ENCODE data around the gene PAFAH2. TPM values are rescaled to one million over a fixed set of nuclear protein-coding genes. Genes with fewer than 3 reads are reported as not detected.

Gene PAFAH2
- total RNA-seq, 1 donor from 2014 or later: 7.1 TPM

DNA sequence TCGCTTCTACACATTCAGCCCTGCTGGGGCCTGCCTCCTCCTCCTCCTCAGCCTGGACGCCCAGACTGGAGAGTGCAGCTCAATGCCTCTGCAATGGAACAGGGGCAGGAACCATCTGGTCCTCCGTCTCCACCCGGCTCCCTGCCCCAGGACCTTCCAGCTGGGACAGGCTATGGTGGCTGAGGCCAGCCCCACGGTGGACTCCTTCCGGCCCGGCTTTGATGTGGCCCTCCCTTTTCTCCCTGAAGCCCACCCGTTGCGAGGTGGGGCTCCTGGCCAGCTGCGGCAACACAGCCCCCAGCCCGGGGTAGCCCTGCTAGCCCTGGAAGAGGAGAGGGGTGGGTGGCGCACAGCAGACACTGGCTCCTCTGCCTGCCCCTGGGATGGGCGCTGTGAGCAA, 25.1 kb upstream of the PAFAH2 start:
- Histone ChIP-seq H3K36me3 (no peaks in the 10 kb centered on the region), H3K4me3 (no peak overlapping the region), H3K27ac (no peak overlapping the region), H3K9me3 (no peaks in the 10 kb centered on the region), H3K27me3 (no peaks in the 10 kb centered on the region), H3K4me1 (peaks cover 9% of the 10 kb centered on the region)
- intact Hi-C loops (cut with DNase I): no loop called here
- DNase-seq (ENCODE audit: extremely low spot score in 2 of 2): no peak
- TF ChIP-seq, protein P1, sequence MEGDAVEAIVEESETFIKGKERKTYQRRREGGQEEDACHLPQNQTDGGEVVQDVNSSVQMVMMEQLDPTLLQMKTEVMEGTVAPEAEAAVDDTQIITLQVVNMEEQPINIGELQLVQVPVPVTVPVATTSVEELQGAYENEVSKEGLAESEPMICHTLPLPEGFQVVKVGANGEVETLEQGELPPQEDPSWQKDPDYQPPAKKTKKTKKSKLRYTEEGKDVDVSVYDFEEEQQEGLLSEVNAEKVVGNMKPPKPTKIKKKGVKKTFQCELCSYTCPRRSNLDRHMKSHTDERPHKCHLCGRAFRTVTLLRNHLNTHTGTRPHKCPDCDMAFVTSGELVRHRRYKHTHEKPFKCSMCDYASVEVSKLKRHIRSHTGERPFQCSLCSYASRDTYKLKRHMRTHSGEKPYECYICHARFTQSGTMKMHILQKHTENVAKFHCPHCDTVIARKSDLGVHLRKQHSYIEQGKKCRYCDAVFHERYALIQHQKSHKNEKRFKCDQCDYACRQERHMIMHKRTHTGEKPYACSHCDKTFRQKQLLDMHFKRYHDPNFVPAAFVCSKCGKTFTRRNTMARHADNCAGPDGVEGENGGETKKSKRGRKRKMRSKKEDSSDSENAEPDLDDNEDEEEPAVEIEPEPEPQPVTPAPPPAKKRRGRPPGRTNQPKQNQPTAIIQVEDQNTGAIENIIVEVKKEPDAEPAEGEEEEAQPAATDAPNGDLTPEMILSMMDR (IDR thresholded peaks at IDR 0.05): no peak
- no peak for TF ChIP-seq POLR2A (IDR thresholded peaks at IDR 0.05)
- TF ChIP-seq POLR2AphosphoS5 (IDR thresholded peaks at IDR 0.05; ENCODE audit: insufficient read depth in 1 of 2, low read depth in 1 of 2): no peak

DNA sequence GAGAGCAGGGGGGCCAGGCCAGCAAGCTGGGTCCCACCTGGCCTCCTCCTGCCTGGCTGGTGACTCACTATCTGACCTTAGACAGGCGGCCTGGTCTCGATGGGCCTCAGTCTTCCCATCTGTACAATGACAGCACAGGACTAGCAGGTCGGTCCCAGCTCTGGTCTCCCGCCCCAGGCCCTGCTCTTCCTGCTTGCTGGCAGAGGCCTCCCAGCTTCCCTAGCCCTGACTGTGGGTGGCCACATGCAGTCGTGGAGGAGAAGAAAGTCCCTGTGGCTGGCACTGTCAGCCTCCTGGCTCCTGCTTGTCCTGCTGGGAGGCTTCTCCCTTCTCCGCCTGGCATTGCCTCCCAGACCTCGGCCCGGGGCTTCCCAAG, 24.5 kb upstream of the PAFAH2 start:
- no peak for DNase-seq (ENCODE audit: extremely low spot score in 2 of 2)
- H3K4me3 ChIP-seq: no peak overlapping the region
- H3K27ac ChIP-seq: peak overlapping the region; percentile 7
- no peaks in the 10 kb centered on the region for H3K9me3 ChIP-seq
- H3K4me1 ChIP-seq: peaks cover 9% of the 10 kb centered on the region
- TF ChIP-seq POLR2AphosphoS5 (IDR thresholded peaks at IDR 0.05; ENCODE audit: insufficient read depth in 1 of 2, low read depth in 1 of 2) (no peak), POLR2A (IDR thresholded peaks at IDR 0.05) (no peak)
- TF ChIP-seq, protein P1 (IDR thresholded peaks at IDR 0.05): no peak
- H3K27me3 ChIP-seq: no peaks in the 10 kb centered on the region
- intact Hi-C loops (cut with DNase I): no loop called here
- H3K36me3 ChIP-seq: no peaks in the 10 kb centered on the region

DNA sequence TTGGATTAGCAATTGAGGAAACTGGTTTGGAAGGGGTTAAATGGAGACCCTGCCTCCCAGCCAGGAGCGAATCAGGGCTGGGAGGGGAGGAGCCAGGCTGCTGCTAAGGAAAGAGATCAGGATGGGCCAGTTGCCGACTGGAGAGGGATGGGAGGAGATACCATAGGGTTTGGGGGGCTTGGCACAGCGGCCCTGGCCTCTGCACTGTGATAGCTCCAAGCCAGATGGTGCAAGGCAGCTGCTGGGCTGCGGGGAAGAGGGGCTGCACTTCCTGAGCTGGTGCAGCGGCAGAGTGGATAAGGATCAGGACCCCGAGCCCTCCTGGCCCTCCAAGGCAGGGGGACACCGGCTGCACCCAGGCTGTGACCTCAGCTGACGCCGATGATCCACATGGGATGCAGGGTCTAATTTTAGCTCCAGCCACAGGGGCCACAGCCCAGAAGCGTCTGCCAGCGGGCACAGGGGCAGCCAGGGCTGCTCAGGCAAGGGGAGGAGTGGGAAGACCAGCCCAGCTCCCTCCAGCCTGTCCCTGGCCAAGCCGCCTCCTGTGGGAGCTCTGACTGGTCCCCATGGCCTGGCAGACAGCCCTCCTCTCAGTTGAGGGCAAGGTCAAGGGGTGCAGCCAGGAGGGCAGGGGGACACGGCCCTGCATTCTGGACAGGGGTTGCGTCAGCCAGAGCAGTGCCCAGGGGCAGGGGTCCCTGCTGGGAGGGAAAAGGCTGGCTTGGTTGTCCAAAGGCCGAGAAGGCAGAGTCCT, 24.0 kb upstream of the PAFAH2 start, which contains the start of gene EXTL1:
EXTL1 (plus strand) TSS at position 129 of the 757 bp plus-strand sequence. CDS start 872 bp downstream, outside the sequence.
- Histone ChIP-seq H3K36me3 (no peaks in the 10 kb centered on the region), H3K27ac (peak within 1 kb of the TSS; percentile 7)

DNA sequence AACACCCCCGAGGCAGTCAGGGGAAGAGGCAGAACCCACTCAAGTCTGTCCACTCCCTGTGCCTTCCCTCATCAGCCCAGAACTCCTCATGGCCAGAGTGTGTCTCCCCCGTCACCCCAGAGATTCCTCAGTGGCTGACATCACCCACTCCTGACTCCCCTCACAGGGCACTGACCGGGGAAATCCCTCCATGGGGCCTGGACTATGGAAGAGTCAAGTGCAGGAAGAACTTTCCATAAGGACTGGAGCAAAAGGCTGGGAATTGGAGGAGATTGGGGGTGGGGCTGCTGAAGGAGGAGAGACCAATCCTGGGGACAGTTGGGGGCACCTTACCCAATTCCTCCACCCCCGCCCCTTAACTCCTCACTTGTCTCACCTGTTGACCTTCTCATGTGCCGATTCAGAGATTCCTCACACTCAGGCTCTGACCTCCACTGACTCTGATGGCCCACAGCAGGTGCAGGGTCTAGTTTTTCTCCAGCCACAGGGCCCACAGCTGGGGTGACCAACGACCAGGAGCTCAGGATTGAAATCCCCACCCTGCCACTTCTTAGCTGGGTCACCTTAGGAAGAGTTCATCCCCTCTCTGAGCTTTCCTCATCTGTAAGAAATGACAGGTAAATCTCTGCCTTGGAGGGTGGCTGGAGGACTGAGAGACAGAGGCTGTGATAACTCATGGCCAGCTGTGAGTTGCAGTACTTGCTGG, 23.2 kb upstream of the PAFAH2 start:
- no peak for DNase-seq (ENCODE audit: extremely low spot score in 2 of 2)
- H3K27me3 ChIP-seq: no peaks in the 10 kb centered on the region
- H3K9me3 ChIP-seq: no peaks in the 10 kb centered on the region
- H3K27ac ChIP-seq: no peak overlapping the region
- H3K36me3 ChIP-seq: no peaks in the 10 kb centered on the region
- intact Hi-C loops (cut with DNase I): no loop called here
- no peak for TF ChIP-seq POLR2A (IDR thresholded peaks at IDR 0.05)
- TF ChIP-seq, protein P1 (IDR thresholded peaks at IDR 0.05): no peak
- H3K4me3 ChIP-seq: peak overlapping the region in 1 of 2 donors; percentile 27
- peaks cover 9% of the 10 kb centered on the region for H3K4me1 ChIP-seq

More for the DNA sequence above, 24.0 kb upstream of the PAFAH2 start, which contains the start of gene EXTL1:
- H3K4me3 ChIP-seq: peak within 1 kb of the TSS; percentile 27 to 36
- no peak for DNase-seq (ENCODE audit: extremely low spot score in 2 of 2)
- H3K27me3 ChIP-seq: no peaks in the 10 kb centered on the region
- intact Hi-C loops (cut with DNase I): no loop called here
- peaks cover 9% of the 10 kb centered on the region for H3K4me1 ChIP-seq
- no peaks in the 10 kb centered on the region for H3K9me3 ChIP-seq
- TF ChIP-seq POLR2AphosphoS5 (IDR thresholded peaks at IDR 0.05; ENCODE audit: insufficient read depth in 1 of 2, low read depth in 1 of 2): no peak
- TF ChIP-seq, protein P1 (IDR thresholded peaks at IDR 0.05): no peak
- no peak for TF ChIP-seq POLR2A (IDR thresholded peaks at IDR 0.05)

DNA sequence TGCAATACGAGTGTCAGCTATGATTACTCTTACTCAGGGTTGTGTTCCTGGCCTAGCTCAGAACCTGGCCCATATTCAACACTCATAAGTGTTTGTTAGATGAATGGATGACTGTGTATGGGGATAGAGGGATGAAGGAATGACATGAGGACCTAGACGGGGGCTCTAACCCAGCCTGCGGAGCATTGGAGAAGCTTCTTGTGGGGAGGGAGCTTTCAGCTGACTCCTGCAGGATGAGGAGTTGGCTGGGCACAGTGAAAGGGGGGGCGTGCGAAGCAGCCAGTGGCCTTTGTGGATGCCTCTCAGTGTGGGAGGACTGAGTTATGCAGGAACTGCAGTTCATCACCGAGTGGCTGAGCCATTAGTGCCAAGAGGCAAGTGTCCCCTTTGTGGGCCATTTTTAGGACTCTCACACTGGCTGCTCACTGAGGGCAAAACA, 22.5 kb upstream of the PAFAH2 start:
- H3K27ac ChIP-seq: no peak overlapping the region
- H3K36me3 ChIP-seq: no peaks in the 10 kb centered on the region
- DNase-seq (ENCODE audit: extremely low spot score in 2 of 2): no peak
- H3K27me3 ChIP-seq: no peaks in the 10 kb centered on the region
- intact Hi-C loops (cut with DNase I): no loop called here
- H3K9me3 ChIP-seq: no peaks in the 10 kb centered on the region
- H3K4me3 ChIP-seq: no peak overlapping the region
- H3K4me1 ChIP-seq: peaks cover 9% of the 10 kb centered on the region
- TF ChIP-seq POLR2AphosphoS5 (IDR thresholded peaks at IDR 0.05; ENCODE audit: insufficient read depth in 1 of 2, low read depth in 1 of 2) (no peak), POLR2A (IDR thresholded peaks at IDR 0.05) (no peak)
- TF ChIP-seq, protein P1 (IDR thresholded peaks at IDR 0.05): no peak
